HepG2 (cell line): ENCODE data around the gene ARHGDIA. TPM values are rescaled to one million over a fixed set of nuclear protein-coding genes. Genes with fewer than 3 reads are reported as not detected.

Experiments used
- ATAC-seq: fragments of 200-7000 bp; cut with Tn5 transposase; 3 replicates; pipeline ENCODE4 v1.9.1; 2020; ENCODE audit warnings: mild to moderate bottlenecking, moderate library complexity
- BruUV-seq: library from RNA; stranded (reverse); fragments of 400-500 nt; replicated peaks from 2 replicates; lab custom pipeline; 2021; lab: Mats Ljungman, UMichigan
- CTCF ChIA-PET: fragments of 300-600 bp; formaldehyde crosslinking; extraction: SDS; loops from one replicate; lab custom pipeline; 2021; ENCODE audit warnings: low total read pairs, inconsistent platforms, low intra/inter-chr PET ratio; lab: Yijun Ruan, JAX
- POLR2A ChIA-PET: fragments of 350-600 bp; sonication (Branson Sonifier 250); formaldehyde crosslinking; loops from one replicate; lab custom pipeline; 2020; ENCODE audit warnings: antibody characterized with exemption, inconsistent platforms; lab: Yijun Ruan, JAX
- DNase-seq: peaks from one replicate; pipeline ENCODE4 v3.0.0-alpha.2; 2015; ENCODE audit warnings: low spot score
- FAIRE-seq: peaks from 3 replicates; lab custom pipeline; 2011; peaks lifted over from hg19 to GRCh38; lab: Jason Lieb, UNC
- H2AFZ ChIP-seq: one replicate; pipeline ENCODE4 v1.6.1; 2011; ENCODE audit warnings: low read length, inconsistent platforms
- H3K27ac ChIP-seq: fragments of 300-600 bp; 3 replicates; pipeline ENCODE4 v1.8.0; 2011; ENCODE audit warnings: mixed run types, mild to moderate bottlenecking, mixed read lengths, low read length, inconsistent platforms; ENCODE audit not compliant: insufficient read depth; ENCODE audit errors: extremely low read length
- H3K27me3 ChIP-seq, 2 experiments: fragments of 200-600 bp in 1 of 2; 2 replicates in 1 of 2; 3 replicates in 1 of 2; pipeline versions ENCODE4 v1.6.0 to v1.8.0; 2011; ENCODE audit warnings: low read length in 2 of 2, mild to moderate bottlenecking in 2 of 2, moderate library complexity in 2 of 2, inconsistent platforms in 1 of 2; ENCODE audit not compliant: insufficient read depth in 2 of 2, control insufficient read depth in 1 of 2
- H3K36me3 ChIP-seq, 2 experiments: fragments of 200-600 bp in 1 of 2; replicated peaks in 1 of 2; 2 replicates in 1 of 2; 3 replicates in 1 of 2; pipeline versions ENCODE4 v1.5.1 to v1.8.0; 2011; ENCODE audit warnings: low read length in 2 of 2, inconsistent platforms in 1 of 2; ENCODE audit not compliant: insufficient read depth in 2 of 2, control insufficient read depth in 1 of 2
- H3K4me1 ChIP-seq: 2 replicates; pipeline ENCODE4 v1.5.1; 2012; ENCODE audit warnings: low read length, inconsistent platforms; ENCODE audit not compliant: insufficient read depth
- H3K4me2 ChIP-seq: 2 replicates; pipeline ENCODE4 v1.6.0; 2011; ENCODE audit warnings: low read depth, low read length, inconsistent platforms
- H3K4me3 ChIP-seq, 3 experiments: fragments of 200-600 bp in 1 of 3; sonication (generic), shearing (Covaris generic) in 1 of 3; replicated peaks in 1 of 3; 2 replicates each; pipeline ENCODE4 v1.5.1; 2011 to 2016; ENCODE audit warnings: low read length in 3 of 3, inconsistent platforms in 2 of 3, low read depth in 2 of 3, mild to moderate bottlenecking in 2 of 3, control low read depth in 1 of 3, mixed read lengths in 1 of 3; ENCODE audit not compliant: insufficient read depth in 1 of 3
- H3K79me2 ChIP-seq: one replicate; pipeline ENCODE4 v1.6.1; 2011; ENCODE audit warnings: low read length, inconsistent platforms; ENCODE audit not compliant: insufficient read depth
- H3K9ac ChIP-seq: 2 replicates; pipeline ENCODE4 v1.6.0; 2011; ENCODE audit warnings: mild to moderate bottlenecking, low read depth, low read length, inconsistent platforms; ENCODE audit not compliant: insufficient read depth
- H3K9me3 ChIP-seq: 2 replicates; pipeline ENCODE4 v1.5.1; 2012; ENCODE audit warnings: mild to moderate bottlenecking, low read length
- H4K20me1 ChIP-seq: 2 replicates; pipeline ENCODE4 v1.6.0; 2011; ENCODE audit warnings: inconsistent platforms, mild to moderate bottlenecking, low read length, moderate library complexity; ENCODE audit not compliant: insufficient read depth
- CENPT ChIP-seq: sonication (generic); formaldehyde crosslinking; IDR thresholded peaks from 2 replicates; pipeline ENCODE4 v1.8.0; 2022; ENCODE audit warnings: low read depth, mild to moderate bottlenecking, moderate library complexity, missing genetic modification reagents
- CHCHD3 ChIP-seq: sonication (generic); formaldehyde crosslinking; IDR thresholded peaks from 2 replicates; pipeline ENCODE4 v1.8.0; 2022; ENCODE audit warnings: mild to moderate bottlenecking, missing genetic modification reagents, moderate library complexity
- DNMT1 ChIP-seq: sonication (generic); formaldehyde crosslinking; IDR thresholded peaks from 2 replicates; pipeline ENCODE4 v1.5.1; 2020; ENCODE audit warnings: mild to moderate bottlenecking, missing genetic modification reagents
- HIC2 ChIP-seq: sonication (generic); formaldehyde crosslinking; IDR thresholded peaks from 2 replicates; pipeline ENCODE4 v1.9.0; 2022; ENCODE audit warnings: low read depth, missing genetic modification reagents
- HMG20A ChIP-seq: IDR thresholded peaks from 2 replicates; pipeline ENCODE4 v1.6.1; 2016; ENCODE audit warnings: borderline replicate concordance
- HNF4A ChIP-seq: sonication (generic); formaldehyde crosslinking; IDR thresholded peaks from 2 replicates; pipeline ENCODE4 v1.4.0; 2020; ENCODE audit warnings: missing genetic modification reagents
- HNRNPLL ChIP-seq: fragments of 200-400 bp; formaldehyde crosslinking; IDR thresholded peaks from 2 replicates; pipeline ENCODE4 v1.6.1; 2017; ENCODE audit warnings: mild to moderate bottlenecking, low read depth, low read length; ENCODE audit not compliant: poor library complexity, severe bottlenecking
- KLF6 ChIP-seq: IDR thresholded peaks from 2 replicates; pipeline ENCODE4 v1.8.0; 2016; ENCODE audit warnings: missing biosample characterization, missing genetic modification reagents
- POLR2A ChIP-seq, 2 experiments: IDR thresholded peaks; 2 replicates each; pipeline ENCODE4 v1.6.1; 2011; ENCODE audit warnings: low read depth in 2 of 2, low read length in 2 of 2, mild to moderate bottlenecking in 1 of 2, moderate library complexity in 1 of 2; ENCODE audit not compliant: insufficient read depth in 1 of 2
- RAD51 ChIP-seq: fragments of 450-650 bp; IDR thresholded peaks from 2 replicates; pipeline ENCODE4 v1.6.1; 2016; ENCODE audit warnings: borderline replicate concordance
- RBFOX2 ChIP-seq: fragments of 200-400 bp; formaldehyde crosslinking; IDR thresholded peaks from 2 replicates; pipeline ENCODE4 v1.6.1; 2017; ENCODE audit warnings: low read depth, mild to moderate bottlenecking, low read length
- XRCC5 ChIP-seq: fragments of 200-400 bp; formaldehyde crosslinking; optimal IDR thresholded peaks from 2 replicates; pipeline ENCODE3; 2017; ENCODE audit warnings: mild to moderate bottlenecking, low read length
- ZHX2 ChIP-seq, 2 experiments: sonication (generic) in 1 of 2; formaldehyde crosslinking in 1 of 2; IDR thresholded peaks; 2 replicates each; pipeline versions ENCODE4 v1.6.1 to v1.9.0; 2014 to 2022; ENCODE audit warnings: antibody characterized with exemption in 1 of 2, borderline replicate concordance in 1 of 2, inconsistent platforms in 1 of 2, low read depth in 1 of 2, missing genetic modification reagents in 1 of 2
- ZNF737 ChIP-seq: sonication (generic); formaldehyde crosslinking; IDR thresholded peaks from 2 replicates; pipeline ENCODE4 v1.5.0; 2020; ENCODE audit warnings: missing genetic modification reagents, mild to moderate bottlenecking, borderline replicate concordance
- WGBS: methylation state at CpG from one replicate; pipeline ENCODE4 v1.1.6; 2017; ENCODE audit warnings: low lambda C conversion rate; 5-methylcytosine and 5-hydroxymethylcytosine counted together
- in situ Hi-C: cut with HindIII; loops from 2 replicates; pipeline ENCODE4 v1.10.0; 2017; ENCODE audit warnings: low pct_unique_long_range_greater_than_20kb; ENCODE audit not compliant: extremely low pct_ligation_motif_present
- intact Hi-C: fragments of 100-400 bp; cut with micrococcal nuclease; formaldehyde crosslinking; loops from one replicate; pipeline ENCODE4 v1.10.0; 2022; ENCODE audit not compliant: unreplicated experiment
- polyA plus RNA-seq, 8 experiments: library from polyadenylated mRNA; depleted of rRNA in 3 of 8; stranded (reverse) in 7 of 8; unstranded in 1 of 8; fragments of >200 nt; fragmentation: Illumina TruSeq in 4 of 8; extraction: Trizol in 4 of 8; gene quantifications; 2 replicates each; pipeline versions ENCODE4 v1.2.1 to v1.2.3, GENCODE V29; 2011 to 2016; ENCODE audit warnings: low read depth in 4 of 8, missing spikeins in 1 of 8, mixed read lengths in 1 of 8; ENCODE audit not compliant: insufficient read depth in 1 of 8
- total RNA-seq, 5 experiments: library from RNA; depleted of rRNA; stranded (reverse); fragments of >200 nt; fragmentation: Illumina TruSeq; extraction: Trizol; gene quantifications; 2 replicates each; pipeline ENCODE4 v1.2.3, GENCODE V29; 2016; ENCODE audit warnings: low read depth in 1 of 5
- TF ChIP-seq, protein P1 (sequence below): IDR thresholded peaks from 2 replicates; pipeline ENCODE4 v1.6.1; 2016; ENCODE audit warnings: low read depth, borderline replicate concordance

The ARHGDIA gene
- total and polyA plus RNA-seq, 2 of the 13 experiments (the other 11 are each of a cell fraction or from before 2014, with no cell fraction given): 40.0 to 64.0 TPM

- peak; percentile 99 for TF ChIP-seq HIC2 (CRISPR knock-in tag)
- peak; percentile 28 for TF ChIP-seq XRCC5
- 0 out of 2 replicates have a peak, but pooled peaks have one; percentile 21 for TF ChIP-seq CHCHD3
- TF ChIP-seq RBFOX2: peak; percentile 62
- TF ChIP-seq RAD51: no peak
- TF ChIP-seq POLR2A (IDR thresholded peaks at IDR 0.05; ENCODE audit: insufficient read depth in 1 of 2, low read depth in 2 of 2, low read length in 2 of 2): peak in 1 of 2 experiments; percentile 64; a peak in 2 of 4 replicates
Observed at GRCh38 chr17:81865733-81866439, 5.3 kb downstream of the ARHGDIA start (continued).

GRCh38 chr17:81865358-81865732 is 5.8 kb downstream of the ARHGDIA start:
- H3K4me3 ChIP-seq: no peak overlapping the region; a peak in 1 of 6 replicates
- no peak overlapping the region for H2AFZ ChIP-seq
- ChIA-PET CTCF (no interaction called here), POLR2A (interaction anchor here (1.0 to 3.8 kb wide), 8 partner anchors 27 to 155 kb away, joined by 3 to 15 read pairs (median 6); partner anchors contain the start of genes ALYREF and ANAPC11)
- peaks cover 53% of the 10 kb centered on the region; the same call in 1 of the 2 replicates for H4K20me1 ChIP-seq
- ATAC-seq (no peak), FAIRE-seq (no peak), DNase-seq (no peak)
- H3K27me3 ChIP-seq: no peaks in the 10 kb centered on the region; a peak in 1 of 5 replicates
- H3K79me2 ChIP-seq: peaks cover 44% of the 10 kb centered on the region
- 96% methylated on average over 8 of the region's 8 CpGs for WGBS
- peaks cover 85% of the 10 kb centered on the region for H3K4me1 ChIP-seq
- H3K36me3 ChIP-seq: peaks cover 18 to 39% of the 10 kb centered on the region in 2 experiments
- H3K4me2 ChIP-seq: peak overlapping the region; percentile 44
- in situ Hi-C loops (no loop called here), intact Hi-C loops (loop anchor here (5.0 kb wide), 1 partner anchor 157 kb away; the partner anchor contains the start of genes CENPX and LRRC45)
- BruUV-seq: no TSS peak
- H3K27ac ChIP-seq: peak overlapping the region; percentile 61
- H3K9ac ChIP-seq: peak overlapping the region; percentile 52
- no peaks in the 10 kb centered on the region for H3K9me3 ChIP-seq
- TF ChIP-seq HMG20A (CRISPR knock-in tag) (no peak), ZHX2 (IDR thresholded peaks at IDR 0.05; ENCODE audit: low read depth) (no peak), ZHX2 (CRISPR knock-in tag; IDR thresholded peaks at IDR 0.05; ENCODE audit: borderline replicate concordance) (no peak), HNF4A (CRISPR knock-in tag) (no peak), CENPT (0 out of 2 replicates have a peak, but pooled peaks have one; percentile 15), ZNF737 (CRISPR knock-in tag) (no peak), KLF6 (CRISPR knock-in tag) (no peak), DNMT1 (CRISPR knock-in tag) (no peak), HNRNPLL (peak; percentile 13)
- TF ChIP-seq, protein P1, sequence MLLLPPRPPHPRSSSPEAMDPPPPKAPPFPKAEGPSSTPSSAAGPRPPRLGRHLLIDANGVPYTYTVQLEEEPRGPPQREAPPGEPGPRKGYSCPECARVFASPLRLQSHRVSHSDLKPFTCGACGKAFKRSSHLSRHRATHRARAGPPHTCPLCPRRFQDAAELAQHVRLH: no peak
